GOT3 (cell line): ENCODE data around the gene BRMS1L.

Experiments
- DNase-seq: peaks from one replicate; lab custom pipeline; 2025; ENCODE audit warnings: mixed read lengths; lab: John Stamatoyannopoulos, UW

The BRMS1L gene

DNA sequence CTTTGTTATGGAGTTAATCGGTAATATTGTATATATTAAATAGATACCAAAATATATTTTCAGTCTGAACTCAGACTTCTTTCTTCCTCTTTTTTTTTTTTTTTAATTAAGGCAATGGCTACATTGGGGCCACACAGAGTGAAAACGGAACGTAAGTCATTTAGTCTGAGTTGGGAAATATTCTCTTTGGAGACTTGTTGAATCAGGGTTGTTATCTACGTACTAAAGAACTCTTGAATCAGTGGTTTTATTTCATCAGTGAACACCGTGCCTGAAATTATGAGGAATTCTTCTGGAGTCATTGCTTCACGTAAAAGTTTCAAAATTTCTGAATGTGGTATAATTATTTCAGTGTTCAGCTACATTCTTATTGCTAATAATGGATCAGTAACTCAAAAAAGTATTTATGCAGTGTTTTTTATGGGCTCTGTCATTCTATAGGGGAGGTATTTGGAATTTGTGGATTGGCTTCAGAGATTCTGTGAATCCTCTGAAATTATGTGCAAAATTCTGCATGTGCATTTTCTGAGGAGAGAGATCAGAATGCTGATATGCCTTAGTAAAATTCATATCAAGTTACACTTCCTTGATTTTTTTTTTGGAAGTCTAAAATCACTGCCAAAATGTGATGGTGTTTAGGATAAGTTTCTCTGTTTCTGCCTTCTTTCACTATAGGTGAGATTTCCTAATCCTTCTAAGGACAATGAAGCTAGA lies 39.6 kb downstream of the BRMS1L start:
- no peak for DNase-seq

- DNase-seq, result no peak
Observed at GRCh38 chr14:35866595-35867279, 40.6 kb downstream of the BRMS1L start.

DNA sequence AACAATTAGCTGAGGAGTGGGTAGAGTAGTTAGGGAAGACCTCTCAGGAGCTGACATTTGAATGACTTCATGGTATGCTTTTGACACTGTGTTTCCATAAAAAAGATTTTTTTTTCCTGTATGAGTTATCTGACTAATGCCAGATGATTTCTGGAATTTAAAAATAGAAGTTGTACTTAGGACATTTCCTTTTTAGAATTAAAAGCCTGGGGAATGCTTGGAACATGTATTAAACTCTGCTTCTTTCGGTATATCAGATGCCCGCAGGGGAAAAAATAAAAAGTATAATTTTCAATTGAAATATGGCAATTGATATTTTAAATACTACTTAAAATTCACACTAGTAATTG lies 41.1 kb downstream of the BRMS1L start:
- no peak for DNase-seq

DNA sequence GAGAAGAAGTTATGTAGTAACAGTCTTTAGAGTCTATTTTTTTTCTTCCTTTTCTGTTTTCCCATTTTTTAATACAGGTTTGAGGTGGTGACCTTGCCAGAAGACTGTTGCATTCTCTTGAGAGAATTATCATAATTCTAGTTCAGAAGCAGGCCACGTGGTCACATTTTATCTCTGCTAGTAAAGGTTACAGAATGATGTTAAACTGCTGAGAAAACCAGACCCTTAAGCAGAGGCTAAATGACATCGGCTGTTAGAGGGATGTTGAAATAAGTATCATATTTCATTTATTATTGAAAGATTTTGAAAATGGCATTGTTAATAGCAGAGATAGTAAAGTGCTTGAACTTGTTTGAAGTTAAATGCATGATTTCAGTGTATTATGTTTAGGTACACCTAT lies 49.2 kb downstream of the BRMS1L start:
- DNase-seq, result no peak

DNA sequence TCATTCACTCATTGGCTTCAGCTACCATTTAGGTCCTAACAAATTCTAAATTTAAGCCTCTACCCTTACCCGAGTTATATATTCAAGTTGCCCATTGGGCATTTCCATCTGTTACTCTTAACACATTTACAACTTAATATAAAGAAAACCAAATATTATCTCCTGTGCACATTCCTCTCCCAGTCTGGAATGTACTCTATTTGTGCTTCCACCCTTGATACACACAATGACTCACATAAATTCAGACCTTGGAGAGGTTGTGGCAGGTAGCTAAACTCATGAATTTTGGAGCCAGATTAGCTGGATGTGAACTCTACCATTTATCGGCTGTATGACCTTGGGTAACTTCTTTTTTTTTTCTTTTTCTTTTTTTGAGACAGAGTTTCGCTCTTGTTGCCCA lies 51.1 kb downstream of the BRMS1L start:
- no peak for DNase-seq

DNA sequence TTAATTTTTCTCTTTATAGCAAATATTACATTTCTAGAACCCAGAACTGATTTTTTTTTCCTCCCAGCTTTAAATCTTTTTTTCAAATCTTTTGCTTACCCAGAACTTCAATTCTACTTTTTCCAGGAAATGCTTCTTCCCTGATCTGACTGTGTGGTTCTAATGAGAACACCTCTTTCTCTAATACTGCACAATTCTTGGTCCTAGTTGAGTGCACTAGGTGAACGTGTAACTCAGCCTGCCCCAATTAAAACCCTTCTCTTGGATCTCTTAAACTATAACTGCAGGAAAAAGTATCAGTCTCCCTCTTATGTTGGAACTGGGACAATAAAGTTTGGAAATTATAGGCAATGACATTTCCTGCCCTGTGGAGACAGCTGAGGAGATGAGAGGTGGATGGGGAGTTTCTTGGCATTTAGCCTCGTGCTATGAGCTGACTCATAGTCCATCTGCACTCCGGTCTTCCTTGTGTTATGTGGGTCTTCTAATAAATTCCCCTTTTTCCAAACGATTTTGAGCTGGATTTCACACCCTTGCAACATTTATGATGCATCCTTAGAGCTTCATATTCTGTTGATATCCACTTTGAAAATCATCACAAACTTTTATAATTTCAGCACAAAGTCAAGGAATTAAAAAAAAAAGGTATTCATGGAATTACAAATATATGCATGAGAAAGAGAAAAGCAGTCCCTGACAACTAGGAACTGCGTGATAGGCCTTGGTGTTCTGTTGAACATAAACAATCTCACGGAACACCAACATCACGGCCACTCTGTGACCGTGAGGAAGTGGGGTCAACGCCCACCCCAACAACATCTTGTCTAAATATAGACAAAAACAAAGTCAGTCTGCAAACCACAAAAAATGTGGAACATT lies 52.4 kb downstream of the BRMS1L start:
- DNase-seq, result no peak

- DNase-seq, result no peak
Observed at GRCh38 chr14:35879151-35879648, 53.1 kb downstream of the BRMS1L start.

GRCh38 chr14:35879654-35880249 lies 53.6 kb downstream of the BRMS1L start:
- DNase-seq, result no peak

GRCh38 chr14:35881280-35881679 lies 55.1 kb downstream of the BRMS1L start:
- DNase-seq, result no peak

DNA sequence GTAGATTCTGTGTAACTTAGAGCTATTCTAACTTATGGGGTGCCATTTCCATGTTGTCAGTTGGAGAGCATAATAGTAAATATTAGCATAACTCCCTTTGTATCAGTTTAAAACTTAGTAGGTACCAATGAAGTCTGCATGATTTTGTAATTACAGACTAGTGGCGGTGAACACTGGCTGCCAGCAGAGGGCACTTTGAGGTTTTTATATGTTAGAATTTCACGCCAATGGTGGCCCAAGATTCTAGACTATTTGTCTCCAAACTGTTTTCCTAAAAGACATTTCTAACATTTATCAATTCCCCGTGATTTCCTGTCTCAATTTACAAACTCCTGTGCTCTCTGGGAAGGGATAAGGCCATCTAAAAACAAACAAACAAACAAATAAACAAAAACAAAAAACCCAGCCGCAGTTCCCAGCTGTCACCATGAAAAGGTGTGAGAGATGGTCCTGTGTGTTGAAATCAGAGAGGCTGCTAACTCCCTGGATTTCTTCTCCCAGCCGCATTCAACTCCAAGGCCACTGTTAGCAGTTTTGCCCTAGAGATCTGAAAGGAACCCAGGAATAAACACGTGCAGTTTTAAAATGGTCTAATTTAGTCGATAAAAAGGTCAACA lies 57.6 kb downstream of the BRMS1L start:
- no peak for DNase-seq

- no peak for DNase-seq
Observed at GRCh38 chr14:35890308-35890707, 64.2 kb downstream of the BRMS1L start.

GRCh38 chr14:35895256-35895655 lies 69.1 kb downstream of the BRMS1L start:
- no peak for DNase-seq

GRCh38 chr14:35897616-35898111 lies 71.5 kb downstream of the BRMS1L start:
- no peak for DNase-seq

DNA sequence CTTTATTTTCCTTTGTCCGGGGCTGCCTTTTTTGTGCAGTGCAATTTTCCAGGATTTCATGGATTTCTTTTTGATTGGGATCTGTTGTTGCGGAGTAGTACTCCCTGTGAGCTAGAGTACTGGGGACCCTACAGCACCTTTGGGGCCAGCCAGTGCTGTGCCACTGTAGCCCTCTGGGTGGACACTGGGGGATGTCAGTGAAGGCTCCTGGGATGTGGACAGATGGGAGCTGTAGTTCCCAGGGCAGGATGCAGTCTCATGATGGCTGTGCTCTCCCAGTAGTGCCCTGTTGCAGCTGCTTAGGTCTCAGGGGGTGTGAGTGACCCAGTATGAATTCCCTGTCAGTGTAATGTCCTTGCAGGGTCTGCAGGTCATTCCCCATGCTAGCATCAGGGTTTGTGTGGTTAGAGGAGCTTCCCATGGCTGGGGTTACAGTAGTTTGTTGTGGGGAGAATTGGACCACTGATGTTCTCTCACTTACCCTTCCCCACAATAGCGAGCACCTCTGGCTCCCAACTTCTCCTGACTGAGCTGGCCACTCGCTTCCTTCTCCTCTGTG lies 72.2 kb downstream of the BRMS1L start:
- no peak for DNase-seq

GRCh38 chr14:35900741-35901140 lies 74.6 kb downstream of the BRMS1L start:
- DNase-seq, result no peak

DNA sequence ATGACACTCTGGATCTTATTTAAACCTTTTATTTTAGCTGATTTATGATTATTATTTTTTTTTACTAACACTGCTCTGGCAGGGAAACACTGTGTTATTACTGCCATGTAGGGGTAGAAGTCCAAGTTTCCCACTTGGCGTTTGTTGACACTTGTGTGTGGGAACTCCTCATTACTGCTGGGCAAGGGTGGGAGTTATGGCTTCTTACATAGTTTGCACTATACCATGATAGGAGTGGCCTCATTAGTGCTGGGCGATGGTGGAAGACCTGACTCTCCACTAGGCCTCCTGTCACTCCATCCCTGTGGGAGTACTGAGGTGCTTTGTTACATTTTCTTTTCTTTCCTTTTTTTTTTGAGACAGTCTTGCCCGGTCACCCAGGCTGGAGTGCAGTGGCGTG lies 83.5 kb downstream of the BRMS1L start:
- DNase-seq, result no peak

DNA sequence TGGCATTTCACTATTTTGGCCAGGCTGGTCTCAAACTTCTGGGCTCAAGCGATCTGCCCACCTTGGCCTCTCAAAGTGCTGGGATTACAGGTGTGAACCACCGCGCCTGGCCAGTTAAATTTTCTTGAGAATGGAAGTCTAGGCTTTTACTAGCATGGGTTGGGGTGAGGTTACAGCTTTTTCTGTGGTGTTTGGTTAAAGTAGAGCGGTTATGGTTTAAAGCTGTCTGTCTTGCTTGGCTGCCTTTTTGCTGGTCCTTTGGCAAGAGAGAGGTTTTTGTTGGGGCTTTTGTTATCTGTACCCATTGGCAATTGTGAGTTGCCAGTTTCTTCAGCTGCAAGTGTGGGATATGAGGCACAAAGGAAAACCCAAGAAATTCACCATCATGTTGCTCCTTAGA lies 84.1 kb downstream of the BRMS1L start:
- DNase-seq, result no peak

DNA sequence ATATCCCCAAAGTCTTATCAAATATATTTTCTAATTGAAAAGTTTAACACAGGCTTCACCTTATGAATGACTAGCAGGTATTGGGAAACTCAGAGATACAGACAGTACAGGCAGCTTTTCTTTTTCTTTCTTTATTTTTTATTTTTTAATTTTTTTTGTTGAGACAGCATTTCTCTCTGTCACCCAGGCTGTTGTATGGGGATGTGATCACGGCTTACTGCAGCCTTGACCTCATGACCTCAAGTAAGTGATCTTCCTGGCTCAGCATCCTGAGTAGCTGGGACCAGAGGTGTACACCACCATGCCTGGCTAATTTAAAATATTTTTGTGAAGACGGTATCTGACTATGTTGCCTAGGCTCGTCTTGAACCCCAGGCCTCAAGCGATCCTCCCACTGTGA lies 85.0 kb downstream of the BRMS1L start:
- no peak for DNase-seq

- no peak for DNase-seq
Observed at GRCh38 chr14:35915185-35915584, 89.0 kb downstream of the BRMS1L start.

DNA sequence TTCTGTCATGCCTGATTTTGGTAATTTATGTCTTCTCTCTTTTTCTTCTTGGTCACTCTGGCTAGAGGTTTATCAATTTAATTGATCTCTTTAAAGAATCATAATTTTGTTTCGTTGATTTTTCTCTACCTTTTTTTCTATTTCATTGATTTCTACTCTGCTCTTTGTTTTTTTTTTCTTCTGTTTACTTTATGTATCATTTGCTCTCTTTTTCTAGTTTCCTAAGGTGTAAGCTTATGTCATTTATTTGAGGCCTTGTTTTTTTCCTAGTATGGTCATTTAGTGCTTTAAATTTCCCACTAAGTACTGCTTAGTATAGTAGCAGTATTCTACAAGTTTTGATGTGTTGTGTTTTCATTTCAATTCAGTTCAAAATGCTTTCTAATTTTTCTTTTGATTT lies 89.6 kb downstream of the BRMS1L start:
- DNase-seq, result no peak
